OCI-LY7 (cell line): ENCODE results near the gene SIRT6. TPM values are rescaled to one million over a fixed set of nuclear protein-coding genes. Genes with fewer than 3 reads are reported as not detected.

ENCODE experiments used
- BruUV-seq: library from RNA; stranded (reverse); fragments of 400-500 nt; replicated peaks from 2 replicates; lab custom pipeline; 2021; lab: Mats Ljungman, UMichigan
- CTCF ChIA-PET: fragments of 300-600 bp; sonication (Branson Sonifier 250); formaldehyde crosslinking; loops from one replicate; lab custom pipeline; 2022; ENCODE audit warnings: antibody characterized with exemption; ENCODE audit not compliant: unreplicated experiment; lab: Charles Lee
- POLR2A ChIA-PET: fragments of 300-600 bp; sonication (Branson Sonifier 250); formaldehyde crosslinking; loops from one replicate; lab custom pipeline; 2022; ENCODE audit warnings: antibody characterized with exemption; lab: Charles Lee
- DNase-seq: peaks from one replicate; pipeline ENCODE4 v3.0.0-alpha.2; 2015; ENCODE audit warnings: low spot score
- H2AFZ ChIP-seq: fragments of 200-600 bp; sonication (generic), shearing (Covaris generic); 2 replicates; pipeline ENCODE4 v1.6.1; 2014; ENCODE audit warnings: mild to moderate bottlenecking, antibody characterized with exemption, low read length, moderate library complexity
- H3K27ac ChIP-seq: fragments of 200-600 bp; sonication (generic); 2 replicates; pipeline ENCODE4 v1.5.1; 2014; ENCODE audit warnings: mixed run types, low read depth, mild to moderate bottlenecking, moderate library complexity, low read length, inconsistent platforms; ENCODE audit not compliant: poor library complexity, severe bottlenecking
- H3K36me3 ChIP-seq: fragments of 200-600 bp; sonication (generic); 2 replicates; pipeline ENCODE4 v1.6.1; 2014; ENCODE audit warnings: mild to moderate bottlenecking, antibody characterized with exemption, low read length, moderate library complexity, mixed read lengths; ENCODE audit not compliant: insufficient read depth
- H3K4me1 ChIP-seq: fragments of 200-600 bp; sonication (generic); 2 replicates; pipeline ENCODE4 v1.5.1; 2014; ENCODE audit warnings: mild to moderate bottlenecking, low read length; ENCODE audit not compliant: insufficient read depth, poor library complexity, severe bottlenecking
- H3K4me2 ChIP-seq: fragments of 200-600 bp; sonication (generic); 2 replicates; pipeline ENCODE4 v1.6.1; 2014; ENCODE audit warnings: mild to moderate bottlenecking, low read length
- H3K4me3 ChIP-seq: fragments of 200-600 bp; sonication (generic); 2 replicates; pipeline ENCODE4 v1.5.1; 2014; ENCODE audit warnings: mild to moderate bottlenecking, low read depth, low read length; ENCODE audit not compliant: poor library complexity, severe bottlenecking
- H3K79me2 ChIP-seq: fragments of 200-600 bp; sonication (generic); 2 replicates; pipeline ENCODE4 v1.6.1; 2016; ENCODE audit warnings: low read depth, mild to moderate bottlenecking, low read length, moderate library complexity, mixed read lengths; ENCODE audit not compliant: insufficient read depth
- H3K9me2 ChIP-seq: fragments of 200-600 bp; sonication (generic); 2 replicates; pipeline ENCODE4 v1.6.1; 2016; ENCODE audit warnings: mild to moderate bottlenecking, low read length, mixed read lengths; ENCODE audit not compliant: insufficient read depth
- H3K9me3 ChIP-seq: fragments of 200-600 bp; sonication (generic); 2 replicates; pipeline ENCODE4 v1.6.1; 2014; ENCODE audit warnings: mild to moderate bottlenecking, mixed run types, low read length, mixed read lengths
- H4K20me1 ChIP-seq: fragments of 200-600 bp; sonication (generic); 2 replicates; pipeline ENCODE4 v1.6.1; 2014; ENCODE audit warnings: mild to moderate bottlenecking, antibody characterized with exemption, low read length, moderate library complexity, mixed read lengths; ENCODE audit not compliant: insufficient read depth
- CTCF ChIP-seq: fragments of 200-600 bp; sonication (generic); conservative IDR thresholded peaks from 2 replicates; pipeline ENCODE4 v1.5.1; 2014; ENCODE audit warnings: mild to moderate bottlenecking, antibody characterized with exemption, low read length, moderate library complexity, mixed read lengths
- EZH2phosphoT487 ChIP-seq: fragments of 200-600 bp; sonication (generic); IDR thresholded peaks from 2 replicates; pipeline ENCODE4 v1.6.1; 2018; ENCODE audit warnings: low read depth, borderline replicate concordance, mild to moderate bottlenecking, mixed run types, antibody characterized with exemption, low read length, moderate library complexity, mixed read lengths
- intact Hi-C: fragments of 100-400 bp; cut with micrococcal nuclease; formaldehyde crosslinking; loops from one replicate; pipeline ENCODE4 v1.10.0; 2022; ENCODE audit not compliant: unreplicated experiment
- total RNA-seq, 2 experiments: library from RNA; depleted of rRNA in 1 of 2; stranded (reverse); fragments of >200 nt in 1 of 2; shearing (Covaris generic) in 1 of 2; gene quantifications; 2 replicates each; pipeline ENCODE4 v1.2.3, GENCODE V29; 2014 to 2022

Gene SIRT6
- total RNA-seq, 2 experiments from 2014 or later: 31.7 to 46.2 TPM

- no peaks in the 10 kb centered on the region for H3K79me2 ChIP-seq
- H3K9me2 ChIP-seq: no peaks in the 10 kb centered on the region
- H4K20me1 ChIP-seq: no peaks in the 10 kb centered on the region
- H3K4me2 ChIP-seq: peak overlapping the region; percentile 52
- H3K27ac ChIP-seq: no peak overlapping the region
- peaks cover 8% of the 10 kb centered on the region for H3K4me1 ChIP-seq
- DNase-seq: peak; percentile 85
- no peaks in the 10 kb centered on the region for H3K36me3 ChIP-seq
- POLR2A ChIA-PET: interaction anchor here (0.7 kb wide), 2 partner anchors 138 to 332 kb away, joined by 3 to 4 read pairs; partner anchors contain the start of gene HDGFL2
- H3K9me3 ChIP-seq: no peaks in the 10 kb centered on the region
- peak overlapping the region; percentile 96 for H2AFZ ChIP-seq
- TF ChIP-seq EZH2phosphoT487: no peak
- peak; percentile 66; the same call in 1 of the 2 replicates for TF ChIP-seq CTCF
- intact Hi-C loops: loop anchor here (1.0 kb wide), 1 partner anchor 46 kb away; no protein-coding TSS in a partner anchor
- BruUV-seq: no TSS peak
- H3K4me3 ChIP-seq: peak overlapping the region; percentile 14
- CTCF ChIA-PET: no interaction called here
Observed at GRCh38 chr19:4140237-4140711, 42.1 kb downstream of the SIRT6 start.

DNA sequence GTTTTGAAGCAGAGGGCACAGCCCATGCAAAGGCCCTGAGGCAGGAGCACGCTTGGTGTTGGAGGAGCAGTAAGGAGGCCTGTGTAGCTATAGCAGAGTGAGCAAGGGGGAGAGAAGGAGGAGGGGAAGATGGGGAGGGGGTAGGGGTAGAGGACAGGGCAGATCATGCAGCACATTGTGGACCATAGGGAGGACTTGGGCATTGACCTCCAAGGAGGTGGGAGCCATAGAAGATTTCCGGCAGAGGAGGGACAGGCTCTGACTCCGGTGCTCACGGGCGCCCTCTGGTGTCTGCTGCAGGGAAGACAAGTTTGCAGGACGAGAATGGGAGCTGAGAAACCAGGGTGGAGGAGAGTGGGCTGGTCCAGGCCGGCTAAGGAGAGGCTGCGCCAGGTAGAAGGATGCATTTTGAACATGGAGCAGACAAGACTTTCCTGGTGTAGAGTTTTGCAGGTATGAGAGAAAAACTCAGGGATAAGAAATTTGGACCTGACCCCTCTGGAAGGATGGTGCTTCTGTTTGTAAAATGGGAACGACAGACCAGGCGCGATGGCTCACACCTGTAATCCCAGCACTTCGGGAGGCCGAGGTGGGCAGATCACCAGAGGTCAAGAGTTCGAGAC lies 42.6 kb downstream of the SIRT6 start:
- no TSS peak for BruUV-seq
- intact Hi-C loops: loop anchor here (1.0 to 5.0 kb wide), 3 partner anchors 47 to 153 kb away; partner anchors contain the start of gene ZBTB7A
- Histone ChIP-seq H4K20me1 (no peaks in the 10 kb centered on the region), H3K4me3 (no peak overlapping the region), H3K27ac (no peak overlapping the region), H2AFZ (peak overlapping the region; percentile 96; the same call in 1 of the 2 replicates), H3K9me2 (no peaks in the 10 kb centered on the region), H3K4me2 (0 out of 2 replicates have a peak overlapping the region, but pooled peaks have one; percentile 52), H3K9me3 (no peaks in the 10 kb centered on the region), H3K4me1 (peaks cover 8% of the 10 kb centered on the region), H3K79me2 (no peaks in the 10 kb centered on the region), H3K36me3 (no peaks in the 10 kb centered on the region)
- ChIA-PET CTCF (interaction anchor here (0.5 to 0.6 kb wide), 2 partner anchors 73 to 125 kb away, joined by 3 to 20 read pairs; partner anchors contain the start of gene ZBTB7A), POLR2A (interaction anchor here (0.6 to 0.7 kb wide), 3 partner anchors 9 to 332 kb away, joined by 3 to 6 read pairs (median 4); partner anchors contain the start of gene HDGFL2)
- peak; percentile 70 for DNase-seq
- no peak for TF ChIP-seq EZH2phosphoT487
- peak; percentile 86 for TF ChIP-seq CTCF

DNA sequence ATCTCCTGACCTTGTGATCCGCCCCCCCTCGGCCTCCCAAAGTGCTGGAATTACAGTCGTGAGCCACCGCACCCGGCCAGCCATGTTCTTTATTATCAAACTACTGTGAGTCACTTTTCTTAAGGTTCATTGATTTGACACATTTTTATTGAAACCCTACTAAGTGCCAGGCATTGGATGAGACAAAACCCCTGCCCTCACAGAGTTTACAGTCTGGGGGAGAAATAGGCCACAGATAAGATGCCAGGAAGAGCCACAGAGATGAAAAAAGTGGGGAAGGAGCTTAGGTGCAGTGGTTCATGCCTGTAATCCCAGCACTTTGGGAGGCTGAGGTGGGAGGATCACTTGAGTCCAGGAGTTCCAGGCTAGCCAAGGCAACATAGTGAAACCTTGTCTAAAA lies 43.9 kb downstream of the SIRT6 start:
- BruUV-seq: no TSS peak
- Histone ChIP-seq H3K4me3 (no peak overlapping the region), H3K27ac (no peak overlapping the region), H3K36me3 (no peaks in the 10 kb centered on the region), H2AFZ (no peak overlapping the region; the same call in 1 of the 2 replicates), H3K4me1 (peaks cover 8% of the 10 kb centered on the region), H4K20me1 (no peaks in the 10 kb centered on the region), H3K9me2 (no peaks in the 10 kb centered on the region), H3K4me2 (no peak overlapping the region), H3K79me2 (no peaks in the 10 kb centered on the region), H3K9me3 (no peaks in the 10 kb centered on the region)
- POLR2A ChIA-PET: no interaction called here
- no peak for TF ChIP-seq CTCF
- TF ChIP-seq EZH2phosphoT487: no peak
- intact Hi-C loops: loop anchor here (5.0 kb wide), 1 partner anchor 71 kb away; the partner anchor contains the start of gene ZBTB7A
- CTCF ChIA-PET: no interaction called here
- no peak for DNase-seq
